IMR-90 (cell line): Measurements from ENCODE around the gene BRD4.

ENCODE experiments used
- CEBPB ChIP-seq: IDR thresholded peaks from 2 replicates; pipeline ENCODE4 v1.6.1; 2012; ENCODE audit warnings: low read depth, low read length, improper control_type of control experiment
- CTCF ChIP-seq: conservative IDR thresholded peaks from 2 replicates; pipeline ENCODE4 v1.5.1; 2012; ENCODE audit warnings: mild to moderate bottlenecking, low read depth, low read length, improper control_type of control experiment
- FOS ChIP-seq: fragments of 150-350 bp; IDR thresholded peaks from 2 replicates; pipeline ENCODE4 v1.6.1; 2016; ENCODE audit warnings: low read depth, low read length
- MAFK ChIP-seq: IDR thresholded peaks from 2 replicates; pipeline ENCODE4 v1.6.1; 2012; ENCODE audit warnings: low read depth, low read length, improper control_type of control experiment
- MAZ ChIP-seq: IDR thresholded peaks from 2 replicates; pipeline ENCODE4 v1.6.1; 2012; ENCODE audit warnings: low read depth, mild to moderate bottlenecking, low read length, improper control_type of control experiment, moderate library complexity, borderline replicate concordance
- NFE2L2 ChIP-seq: fragments of 150-350 bp; IDR thresholded peaks from 2 replicates; pipeline ENCODE4 v1.6.1; 2016; ENCODE audit warnings: low read depth, mild to moderate bottlenecking, low read length
- POLR2A ChIP-seq: IDR thresholded peaks from 2 replicates; pipeline ENCODE4 v1.6.1; 2012; ENCODE audit warnings: mild to moderate bottlenecking, low read depth, low read length
- RAD21 ChIP-seq: IDR thresholded peaks from 2 replicates; pipeline ENCODE4 v1.6.1; 2012; ENCODE audit warnings: low read length, improper control_type of control experiment
- RCOR1 ChIP-seq: IDR thresholded peaks from 2 replicates; pipeline ENCODE4 v1.6.1; 2012; ENCODE audit warnings: mild to moderate bottlenecking, low read length, improper control_type of control experiment; ENCODE audit not compliant: insufficient replicate concordance
- RFX5 ChIP-seq: IDR thresholded peaks from 2 replicates; pipeline ENCODE4 v1.8.0; 2012; ENCODE audit warnings: low read depth, mild to moderate bottlenecking, low read length, moderate library complexity
- SMC3 ChIP-seq: fragments of 150-350 bp; IDR thresholded peaks from 2 replicates; pipeline ENCODE4 v1.6.1; 2016; ENCODE audit warnings: low read depth, mild to moderate bottlenecking, antibody characterized with exemption, low read length, moderate library complexity

- no peak for TF ChIP-seq CEBPB
- TF ChIP-seq MAFK = no peak
- TF ChIP-seq CTCF = no peak
- no peak for TF ChIP-seq RAD21
- no peak for TF ChIP-seq POLR2A
- TF ChIP-seq RFX5 = no peak
- no peak for TF ChIP-seq NFE2L2
- no peak for TF ChIP-seq SMC3
- no peak for TF ChIP-seq RCOR1
- TF ChIP-seq FOS = no peak
- TF ChIP-seq MAZ = no peak
These were observed 4.0 kb downstream of the BRD4 start for GRCh38 chr19:15328312-15328711.
